Thymus (tissue), 11 donors: Measurements from ENCODE around the gene ALG6. TPM values are rescaled to one million over a fixed set of nuclear protein-coding genes. Genes with fewer than 3 reads are reported as not detected.

Experiments used
- DNase-seq, 9 donors: peaks; one replicate each; pipeline ENCODE4 v3.0.0-alpha.2; 2013; ENCODE audit warnings: low spot score in 9 of 9, low read depth in 6 of 9, missing footprints in 1 of 9
- H3K27ac ChIP-seq, 2 donors: one replicate each; pipeline ENCODE4 v1.5.1; 2013; ENCODE audit warnings: control low read depth in 1 of 2, low read depth in 1 of 2, low read length in 1 of 2, mild to moderate bottlenecking in 1 of 2, moderate library complexity in 1 of 2
- H3K27me3 ChIP-seq, 2 donors: one replicate each; pipeline ENCODE4 v1.5.1; 2013; ENCODE audit warnings: low read length in 1 of 2; ENCODE audit not compliant: control insufficient read depth in 2 of 2, insufficient read depth in 1 of 2
- H3K36me3 ChIP-seq, 2 donors: one replicate each; pipeline ENCODE4 v1.5.1; 2013; ENCODE audit warnings: low read length in 1 of 2, mild to moderate bottlenecking in 1 of 2, moderate library complexity in 1 of 2; ENCODE audit not compliant: control insufficient read depth in 2 of 2, insufficient read depth in 2 of 2
- H3K4me1 ChIP-seq, 2 donors: one replicate each; pipeline ENCODE4 v1.5.1; 2013; ENCODE audit warnings: low read length in 2 of 2; ENCODE audit not compliant: control insufficient read depth in 2 of 2, insufficient read depth in 2 of 2
- H3K4me3 ChIP-seq, 2 donors: one replicate each; pipeline ENCODE4 v1.5.1; 2013; ENCODE audit warnings: low read length in 2 of 2, control low read depth in 1 of 2, mild to moderate bottlenecking in 1 of 2
- H3K9me3 ChIP-seq, 2 donors: one replicate each; pipeline ENCODE4 v1.5.1; 2013; ENCODE audit warnings: low read length in 1 of 2, mild to moderate bottlenecking in 1 of 2; ENCODE audit not compliant: control insufficient read depth in 2 of 2, insufficient read depth in 1 of 2
- WGBS: extraction: QIAGEN DNeasy Blood & Tissue Kit; methylation state at CpG from one replicate; pipeline ENCODE4 v1.1.7; 2013; 5-methylcytosine and 5-hydroxymethylcytosine counted together
- polyA plus RNA-seq: library from polyadenylated mRNA; stranded (reverse); fragments of 200-250 nt; gene quantifications from one replicate; pipeline ENCODE4 v1.2.3, GENCODE V29; 2013
- total RNA-seq: library from RNA; stranded (reverse); fragments of 120-200 nt; gene quantifications from one replicate; pipeline ENCODE4 v1.2.4, GENCODE V29; 2013
- donor health status: healthy.

Gene ALG6
- total and polyA plus RNA-seq, 2 donors = 23.9 to 52.2 TPM

- H3K36me3 ChIP-seq = peaks cover 0 to 5% of the 10 kb centered on the region in 2 donors
Observed at GRCh38 chr1:63423649-63424048, 56.2 kb downstream of the ALG6 start.

GRCh38 chr1:63428815-63429214 lies 61.4 kb downstream of the ALG6 start:
- DNase-seq = no peak
- H3K27ac ChIP-seq = no peak overlapping the region
- H3K27me3 ChIP-seq = no peaks in the 10 kb centered on the region
- H3K9me3 ChIP-seq = no peaks in the 10 kb centered on the region
- H3K4me1 ChIP-seq = no peaks in the 10 kb centered on the region
- no peak overlapping the region for H3K4me3 ChIP-seq
- peaks cover 0 to 7% of the 10 kb centered on the region in 2 donors for H3K36me3 ChIP-seq

More at GRCh38 chr1:63423649-63424048, 56.2 kb downstream of the ALG6 start:
- no peaks in the 10 kb centered on the region for H3K27me3 ChIP-seq
- H3K27ac ChIP-seq = no peak overlapping the region
- no peak for DNase-seq
- H3K4me1 ChIP-seq = no peaks in the 10 kb centered on the region
- no peaks in the 10 kb centered on the region for H3K9me3 ChIP-seq
- WGBS = 99% methylated on average over 2 of the region's 2 CpGs
- H3K4me3 ChIP-seq = no peak overlapping the region

GRCh38 chr1:63429281-63429680 lies 61.9 kb downstream of the ALG6 start:
- Histone ChIP-seq H3K27ac (no peak overlapping the region), H3K36me3 (peaks cover 0 to 7% of the 10 kb centered on the region in 2 donors), H3K9me3 (no peaks in the 10 kb centered on the region), H3K27me3 (no peaks in the 10 kb centered on the region), H3K4me1 (no peaks in the 10 kb centered on the region), H3K4me3 (no peak overlapping the region)
- DNase-seq = no peak

GRCh38 chr1:63435161-63435560 lies 67.7 kb downstream of the ALG6 start:
- Histone ChIP-seq H3K9me3 (no peaks in the 10 kb centered on the region), H3K4me3 (no peak overlapping the region), H3K27ac (no peak overlapping the region), H3K27me3 (no peaks in the 10 kb centered on the region), H3K36me3 (peaks cover 0 to 6% of the 10 kb centered on the region in 2 donors), H3K4me1 (no peaks in the 10 kb centered on the region)
- no peak for DNase-seq
- WGBS = 96% methylated on average over 4 of the region's 4 CpGs

GRCh38 chr1:63442141-63442475 lies 74.7 kb downstream of the ALG6 start:
- H3K4me3 ChIP-seq = no peak overlapping the region
- no peak for DNase-seq

GRCh38 chr1:63448731-63449246 lies 81.4 kb downstream of the ALG6 start:
- WGBS = 98% methylated on average over 3 of the region's 3 CpGs
- no peak for DNase-seq
- no peaks in the 10 kb centered on the region for H3K9me3 ChIP-seq
- no peaks in the 10 kb centered on the region for H3K27me3 ChIP-seq
- no peak overlapping the region for H3K4me3 ChIP-seq
- peaks cover 0 to 5% of the 10 kb centered on the region in 2 donors for H3K36me3 ChIP-seq
- H3K4me1 ChIP-seq = no peaks in the 10 kb centered on the region
- no peak overlapping the region for H3K27ac ChIP-seq

More at GRCh38 chr1:63442141-63442475, 74.7 kb downstream of the ALG6 start:
- Histone ChIP-seq H3K27ac (no peak overlapping the region), H3K36me3 (peaks cover 0 to 5% of the 10 kb centered on the region in 2 donors), H3K9me3 (no peaks in the 10 kb centered on the region), H3K27me3 (no peaks in the 10 kb centered on the region), H3K4me1 (no peaks in the 10 kb centered on the region)

GRCh38 chr1:63450416-63450815 lies 83.0 kb downstream of the ALG6 start:
- 95% methylated on average over 1 of the region's 1 CpG for WGBS
- no peak for DNase-seq
- Histone ChIP-seq H3K36me3 (peaks cover 0 to 5% of the 10 kb centered on the region in 2 donors), H3K9me3 (no peaks in the 10 kb centered on the region), H3K27me3 (no peaks in the 10 kb centered on the region), H3K27ac (no peak overlapping the region), H3K4me3 (no peak overlapping the region), H3K4me1 (no peaks in the 10 kb centered on the region)

GRCh38 chr1:63453232-63453631 lies 85.8 kb downstream of the ALG6 start:
- no peaks in the 10 kb centered on the region for H3K36me3 ChIP-seq
- H3K9me3 ChIP-seq = no peaks in the 10 kb centered on the region
- no peak overlapping the region for H3K27ac ChIP-seq
- no peaks in the 10 kb centered on the region for H3K27me3 ChIP-seq
- 99% methylated on average over 2 of the region's 2 CpGs for WGBS
- DNase-seq = no peak
- H3K4me3 ChIP-seq = no peak overlapping the region
- no peaks in the 10 kb centered on the region for H3K4me1 ChIP-seq

GRCh38 chr1:63454269-63454668 lies 86.8 kb downstream of the ALG6 start:
- Histone ChIP-seq H3K4me3 (no peak overlapping the region), H3K27me3 (no peaks in the 10 kb centered on the region), H3K36me3 (no peaks in the 10 kb centered on the region), H3K9me3 (no peaks in the 10 kb centered on the region), H3K27ac (no peak overlapping the region), H3K4me1 (no peaks in the 10 kb centered on the region)
- DNase-seq = no peak

GRCh38 chr1:63458750-63459149 lies 91.3 kb downstream of the ALG6 start:
- Histone ChIP-seq H3K4me1 (no peaks in the 10 kb centered on the region), H3K27me3 (no peaks in the 10 kb centered on the region), H3K27ac (no peak overlapping the region), H3K9me3 (no peaks in the 10 kb centered on the region), H3K4me3 (no peak overlapping the region), H3K36me3 (no peaks in the 10 kb centered on the region)
- no peak for DNase-seq
